Epithelial cell of proximal tubule (primary cell): ENCODE results near the gene RPS6KB2. TPM values are rescaled to one million over a fixed set of nuclear protein-coding genes. Genes with fewer than 3 reads are reported as not detected.

Experiments
- DNase-seq: peaks from one replicate; pipeline ENCODE4 v3.0.0-alpha.2; 2011; ENCODE audit warnings: low read depth
- H3K4me3 ChIP-seq: 2 replicates; pipeline ENCODE4 v1.5.1; 2011; ENCODE audit warnings: low read depth, mild to moderate bottlenecking, low read length
- CTCF ChIP-seq: conservative IDR thresholded peaks from 2 replicates; pipeline ENCODE4 v1.5.1; 2012; ENCODE audit warnings: low read depth, mild to moderate bottlenecking, low read length
- total RNA-seq: library from RNA; depleted of rRNA; stranded (reverse); fragments of >200 nt; gene quantifications from 2 replicates; pipeline ENCODE4 v1.2.3, GENCODE V29; 2015

The RPS6KB2 gene
- total RNA-seq, 1 donor from 2014 or later, result 64.1 TPM

GRCh38 chr11:67437809-67438157, 9.5 kb downstream of the RPS6KB2 start:
- TF ChIP-seq CTCF, result no peak
- H3K4me3 ChIP-seq, result no peak overlapping the region
- no peak for DNase-seq

GRCh38 chr11:67438158-67438902, 10.0 kb downstream of the RPS6KB2 start:
- TF ChIP-seq CTCF, result no peak
- H3K4me3 ChIP-seq, result no peak overlapping the region
- DNase-seq, result no peak

DNA sequence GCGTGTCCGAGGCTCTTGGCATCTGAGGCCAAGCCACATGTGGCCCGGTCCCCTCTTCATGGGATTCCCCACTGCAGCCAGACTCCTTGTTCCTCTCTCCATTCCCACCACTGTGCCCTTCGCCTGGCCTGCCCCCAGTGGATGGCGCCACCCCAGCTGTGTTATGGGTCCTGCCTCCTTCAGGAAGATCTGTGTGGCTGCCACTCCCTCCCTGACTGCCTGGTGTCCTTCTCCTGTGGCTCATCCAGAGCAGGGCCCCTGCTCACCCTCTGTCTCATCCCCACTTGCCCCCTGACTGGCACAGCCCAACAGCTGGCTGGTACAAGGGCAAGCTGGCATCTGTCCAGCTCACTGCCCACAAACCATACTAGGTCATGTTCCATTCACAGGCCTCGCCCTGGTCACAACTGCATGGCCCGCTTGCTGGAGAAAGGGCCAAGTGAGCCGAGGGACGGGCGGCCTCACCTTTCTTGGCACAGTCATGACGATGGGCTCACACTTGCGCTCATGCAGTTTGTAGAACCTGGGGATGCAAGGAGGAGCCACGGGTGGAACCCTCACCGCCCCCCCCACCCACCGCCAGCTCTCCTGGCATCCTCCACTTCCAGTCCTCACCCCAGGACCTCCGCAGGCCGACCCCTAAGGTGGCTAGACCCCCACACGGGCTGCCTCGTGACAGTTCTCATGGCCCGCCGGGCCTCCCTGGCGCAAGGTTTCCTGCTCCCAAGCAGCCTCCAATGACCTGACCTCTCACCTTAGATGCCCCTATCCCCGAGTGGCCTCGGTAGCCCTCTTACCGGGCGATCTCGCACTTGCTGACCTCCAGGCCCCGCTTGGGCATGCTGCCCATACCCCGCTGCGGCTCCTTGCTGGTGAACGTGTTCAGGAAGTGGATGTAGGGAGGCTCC, 11.3 kb downstream of the RPS6KB2 start:
- peak; percentile 47 for TF ChIP-seq CTCF
- DNase-seq, result no peak
- no peak overlapping the region for H3K4me3 ChIP-seq

DNA sequence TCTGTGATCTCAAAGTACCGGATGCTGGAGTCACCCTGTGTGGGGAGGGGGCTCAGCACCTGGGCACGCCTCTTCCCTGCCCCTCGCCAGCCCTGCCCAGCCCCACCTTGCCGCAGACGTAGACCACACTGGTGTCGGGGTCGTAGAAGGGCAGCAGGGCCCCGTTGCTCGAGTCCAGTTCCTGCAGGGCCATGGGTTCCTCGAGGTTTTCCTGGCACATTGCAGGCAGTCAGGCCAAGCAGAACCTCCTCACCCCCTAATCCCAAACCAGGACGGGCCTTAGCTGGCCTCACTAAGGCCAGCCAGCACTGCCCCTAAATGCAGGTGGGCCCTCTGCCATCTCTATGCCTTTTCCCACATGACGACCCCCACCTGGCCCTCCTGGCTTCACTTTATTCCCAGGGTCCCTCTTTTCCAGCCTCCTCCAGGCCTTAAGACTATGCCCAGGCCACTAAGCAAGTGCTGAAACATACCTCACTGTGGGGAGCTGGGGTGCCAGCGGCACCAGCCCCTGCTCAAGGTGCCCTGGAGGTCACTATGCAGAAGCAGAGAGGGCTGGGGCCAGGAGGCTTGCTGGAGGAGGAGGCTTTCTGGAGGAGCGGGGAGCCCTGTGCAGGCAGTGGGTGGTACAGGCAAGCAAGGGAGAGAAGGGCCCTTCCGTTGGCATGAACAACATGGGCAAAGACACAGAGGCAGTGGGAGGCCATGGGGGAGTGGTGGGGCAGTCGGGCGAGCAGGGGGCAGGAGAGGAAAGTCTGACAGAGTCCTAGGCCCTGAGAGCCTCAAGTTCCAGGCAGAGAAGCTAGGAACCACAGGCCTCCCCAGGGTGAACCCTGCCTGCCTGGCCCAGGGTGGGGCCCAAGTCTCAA, 12.2 kb downstream of the RPS6KB2 start:
- no peak for DNase-seq
- no peak for TF ChIP-seq CTCF
- no peak overlapping the region for H3K4me3 ChIP-seq

DNA sequence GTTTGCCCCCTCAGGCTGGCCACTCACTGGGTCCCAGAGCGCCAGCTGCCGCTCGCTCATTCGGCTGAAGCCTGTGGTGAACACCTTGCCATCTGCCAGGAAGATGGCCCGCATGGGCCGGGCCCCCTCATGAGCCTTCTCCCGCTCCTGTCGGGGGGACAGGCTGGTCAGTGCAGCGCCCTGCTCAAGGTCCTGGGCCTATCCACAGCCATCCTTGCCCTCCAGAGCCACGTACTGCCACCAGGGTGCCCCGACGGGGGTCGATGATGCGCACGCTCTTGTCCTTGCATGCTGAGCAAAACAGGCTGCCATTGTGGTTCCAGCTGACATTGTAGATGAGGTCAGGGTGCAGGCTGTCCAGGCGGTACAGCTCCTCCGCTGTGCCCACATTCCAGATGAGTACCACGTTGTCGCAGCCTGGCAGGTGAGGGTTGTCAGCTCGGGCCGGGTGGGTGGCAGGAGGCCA, 12.8 kb downstream of the RPS6KB2 start:
- no peak overlapping the region for H3K4me3 ChIP-seq
- TF ChIP-seq CTCF, result no peak
- no peak for DNase-seq

DNA sequence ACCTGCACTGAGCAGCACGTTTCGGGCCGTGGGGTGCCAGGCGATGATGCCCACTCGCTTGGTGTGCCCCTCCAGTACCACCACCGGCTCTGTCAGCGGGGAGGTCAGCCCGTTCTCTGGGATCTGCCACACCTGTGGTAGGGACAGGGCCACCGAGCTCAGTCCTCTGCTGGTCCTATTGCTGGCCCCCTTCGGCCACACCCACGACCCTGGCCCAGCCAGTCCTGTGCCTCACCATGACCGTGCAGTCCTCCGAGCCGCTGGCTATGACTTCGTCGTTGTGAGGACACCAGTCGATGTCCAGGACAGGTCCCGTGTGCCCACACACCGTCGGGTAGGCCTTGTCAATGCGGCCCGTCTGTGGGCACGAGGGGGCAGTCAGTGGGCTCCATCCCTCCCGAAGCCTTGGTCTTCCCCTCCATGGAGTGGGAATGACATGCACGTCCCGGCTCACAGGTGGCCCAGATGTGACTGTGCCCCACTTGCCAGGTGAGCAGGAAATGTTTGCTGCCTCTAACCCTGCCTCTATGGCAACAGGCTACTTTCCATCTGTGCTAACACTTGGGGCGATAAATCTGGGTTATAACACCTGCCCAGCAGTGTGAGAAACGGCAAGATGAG, 13.5 kb downstream of the RPS6KB2 start:
- no peak overlapping the region for H3K4me3 ChIP-seq
- no peak for DNase-seq
- TF ChIP-seq CTCF, result no peak
